GM23248 (cell line): ENCODE data around the gene GDI2.

Experiments
- EZH2 ChIP-seq: fragments of 200-600 bp; sonication (generic); IDR thresholded peaks from 2 replicates; pipeline ENCODE4 v1.6.1; 2018; ENCODE audit warnings: antibody characterized with exemption, mild to moderate bottlenecking; ENCODE audit not compliant: insufficient read depth, poor library complexity, severe bottlenecking
- EZH2phosphoT487 ChIP-seq: fragments of 200-600 bp; sonication (generic); IDR thresholded peaks from 2 replicates; pipeline ENCODE4 v1.6.1; 2018; ENCODE audit warnings: antibody characterized with exemption, moderate library complexity, mild to moderate bottlenecking, low read depth; ENCODE audit not compliant: insufficient read depth

GRCh38 chr10:5758927-5759326 is 54.3 kb downstream of the GDI2 start:
- no peak for TF ChIP-seq EZH2
- TF ChIP-seq EZH2phosphoT487, result no peak
